ENCODE results near the gene PADI4. TPM values are rescaled to one million over a fixed set of nuclear protein-coding genes. Genes with fewer than 3 reads are reported as not detected.

PADI4 gene
- total RNA-seq, 2 donors from 2014 or later, result 0.33 to 0.86 TPM

GRCh38 chr1:17292299-17293160 lies 15.5 kb upstream of the PADI4 start:
- H3K27me3 Mint-ChIP-seq, result peaks cover 12 to 25% of the 10 kb centered on the region in 2 donors
- no peak overlapping the region for H3K27ac Mint-ChIP-seq
- H3K9me3 Mint-ChIP-seq, result no peaks in the 10 kb centered on the region
- ATAC-seq (no peak), DNase-seq (ENCODE audit: low spot score) (no peak)
- H3K36me3 Mint-ChIP-seq, result no peaks in the 10 kb centered on the region
- H3K4me3 Mint-ChIP-seq, result no peak overlapping the region
- no peaks in the 10 kb centered on the region for H3K4me1 Mint-ChIP-seq (ENCODE audit: low read depth in 2 of 2)

- Mint-ChIP-seq H3K9me3 (no peaks in the 10 kb centered on the region), H3K4me1 (ENCODE audit: low read depth in 2 of 2) (no peaks in the 10 kb centered on the region), H3K27me3 (peaks cover 14 to 32% of the 10 kb centered on the region in 2 donors), H3K36me3 (no peaks in the 10 kb centered on the region), H3K4me3 (no peak overlapping the region), H3K27ac (no peak overlapping the region)
- no peak for DNase-seq (ENCODE audit: low spot score)
- ATAC-seq, result no peak
These were observed 14.1 kb upstream of the PADI4 start for GRCh38 chr1:17293681-17294425.

- peaks cover 15 to 36% of the 10 kb centered on the region in 2 donors for H3K27me3 Mint-ChIP-seq
- H3K9me3 Mint-ChIP-seq, result no peaks in the 10 kb centered on the region
- H3K4me1 Mint-ChIP-seq (ENCODE audit: low read depth in 2 of 2), result no peaks in the 10 kb centered on the region
- H3K4me3 Mint-ChIP-seq, result no peak overlapping the region
- no peak overlapping the region for H3K27ac Mint-ChIP-seq
- DNase-seq (ENCODE audit: low spot score) (no peak), ATAC-seq (no peak)
- H3K36me3 Mint-ChIP-seq, result no peaks in the 10 kb centered on the region
These were observed 12.7 kb upstream of the PADI4 start for GRCh38 chr1:17295292-17295691.

- no peak for DNase-seq (ENCODE audit: low spot score)
- H3K36me3 Mint-ChIP-seq, result no peaks in the 10 kb centered on the region
- ATAC-seq, result no peak
- no peak overlapping the region for H3K4me3 Mint-ChIP-seq
- peaks cover 13 to 36% of the 10 kb centered on the region in 2 donors for H3K27me3 Mint-ChIP-seq
- no peak overlapping the region for H3K27ac Mint-ChIP-seq
- H3K4me1 Mint-ChIP-seq (ENCODE audit: low read depth in 2 of 2), result no peaks in the 10 kb centered on the region
- H3K9me3 Mint-ChIP-seq, result no peaks in the 10 kb centered on the region
These were observed 11.9 kb upstream of the PADI4 start for GRCh38 chr1:17296086-17296485.

GRCh38 chr1:17297991-17298390 lies 10.0 kb upstream of the PADI4 start:
- Mint-ChIP-seq H3K27ac (no peak overlapping the region), H3K4me3 (no peak overlapping the region), H3K4me1 (ENCODE audit: low read depth in 2 of 2) (no peaks in the 10 kb centered on the region), H3K27me3 (peaks cover 15 to 30% of the 10 kb centered on the region in 2 donors), H3K36me3 (peaks cover 8% of the 10 kb centered on the region), H3K9me3 (peaks cover 7% of the 10 kb centered on the region)
- DNase-seq (ENCODE audit: low spot score) (no peak), ATAC-seq (no peak)

GRCh38 chr1:17301767-17302166 lies 6.2 kb upstream of the PADI4 start:
- no peak overlapping the region for H3K27ac Mint-ChIP-seq
- peaks cover 9 to 18% of the 10 kb centered on the region in 2 donors for H3K27me3 Mint-ChIP-seq
- H3K4me3 Mint-ChIP-seq, result no peak overlapping the region
- no peaks in the 10 kb centered on the region for H3K4me1 Mint-ChIP-seq (ENCODE audit: low read depth in 2 of 2)
- DNase-seq (ENCODE audit: low spot score) (no peak), ATAC-seq (no peak)
- H3K9me3 Mint-ChIP-seq, result peaks cover 7% of the 10 kb centered on the region
- peaks cover 8% of the 10 kb centered on the region for H3K36me3 Mint-ChIP-seq

GRCh38 chr1:17304151-17304825 lies 3.7 kb upstream of the PADI4 start:
- Mint-ChIP-seq H3K4me3 (no peak overlapping the region), H3K27ac (no peak overlapping the region), H3K36me3 (peaks cover 8% of the 10 kb centered on the region), H3K9me3 (peaks cover 7% of the 10 kb centered on the region), H3K27me3 (peaks cover 7% of the 10 kb centered on the region in 2 donors), H3K4me1 (ENCODE audit: low read depth in 2 of 2) (no peaks in the 10 kb centered on the region)
- peak in 1 of 2 donors; percentile 10 for ATAC-seq
- DNase-seq (ENCODE audit: low spot score), result no peak

- ATAC-seq (no peak), DNase-seq (ENCODE audit: low spot score) (no peak)
- H3K9me3 Mint-ChIP-seq, result peaks cover 7% of the 10 kb centered on the region
These were observed 3.2 kb upstream of the PADI4 start for GRCh38 chr1:17304826-17305175.

GRCh38 chr1:17305576-17306095 lies 2.4 kb upstream of the PADI4 start:
- peaks cover 7% of the 10 kb centered on the region for H3K9me3 Mint-ChIP-seq
- H3K4me3 Mint-ChIP-seq, result no peak overlapping the region
- H3K27me3 Mint-ChIP-seq, result peaks cover 15 to 17% of the 10 kb centered on the region in 2 donors
- no peaks in the 10 kb centered on the region for H3K4me1 Mint-ChIP-seq (ENCODE audit: low read depth in 2 of 2)
- H3K27ac Mint-ChIP-seq, result no peak overlapping the region
- no peak for DNase-seq (ENCODE audit: low spot score)
- peaks cover 8% of the 10 kb centered on the region for H3K36me3 Mint-ChIP-seq
- no peak for ATAC-seq

More at GRCh38 chr1:17304826-17305175, 3.2 kb upstream of the PADI4 start:
- Mint-ChIP-seq H3K27ac (no peak overlapping the region), H3K4me1 (ENCODE audit: low read depth in 2 of 2) (no peaks in the 10 kb centered on the region), H3K36me3 (peaks cover 8% of the 10 kb centered on the region), H3K4me3 (no peak overlapping the region), H3K27me3 (peaks cover 7 to 11% of the 10 kb centered on the region in 2 donors)

GRCh38 chr1:17306407-17306806 lies 1.6 kb upstream of the PADI4 start:
- no peak overlapping the region for H3K4me3 Mint-ChIP-seq
- peaks cover 15 to 17% of the 10 kb centered on the region in 2 donors for H3K27me3 Mint-ChIP-seq
- DNase-seq (ENCODE audit: low spot score) (no peak), ATAC-seq (no peak)
- H3K9me3 Mint-ChIP-seq, result peaks cover 7% of the 10 kb centered on the region
- H3K36me3 Mint-ChIP-seq, result peaks cover 8% of the 10 kb centered on the region
- no peak overlapping the region for H3K27ac Mint-ChIP-seq
- no peaks in the 10 kb centered on the region for H3K4me1 Mint-ChIP-seq (ENCODE audit: low read depth in 2 of 2)

GRCh38 chr1:17306921-17307320 lies 1.1 kb upstream of the PADI4 start:
- no peak for ATAC-seq
- H3K4me3 Mint-ChIP-seq, result no peak overlapping the region
- DNase-seq (ENCODE audit: low spot score), result no peak
- H3K4me1 Mint-ChIP-seq (ENCODE audit: low read depth in 2 of 2), result no peaks in the 10 kb centered on the region
- peaks cover 5% of the 10 kb centered on the region for H3K9me3 Mint-ChIP-seq
- peaks cover 15 to 17% of the 10 kb centered on the region in 2 donors for H3K27me3 Mint-ChIP-seq
- peaks cover 5% of the 10 kb centered on the region for H3K36me3 Mint-ChIP-seq
- H3K27ac Mint-ChIP-seq, result no peak overlapping the region

- no peak overlapping the region for H3K27ac Mint-ChIP-seq
- peaks cover under 1% of the 10 kb centered on the region for H3K9me3 Mint-ChIP-seq
- no peaks in the 10 kb centered on the region for H3K4me1 Mint-ChIP-seq (ENCODE audit: low read depth in 2 of 2)
- ATAC-seq (no peak), DNase-seq (ENCODE audit: low spot score) (no peak)
- H3K27me3 Mint-ChIP-seq, result peaks cover 16 to 17% of the 10 kb centered on the region in 2 donors
- peaks cover under 1% of the 10 kb centered on the region for H3K36me3 Mint-ChIP-seq
- H3K4me3 Mint-ChIP-seq, result no peak overlapping the region
These were observed 668 bp upstream of the PADI4 start for GRCh38 chr1:17307329-17307728.

- ATAC-seq (peak in 1 of 2 donors; percentile 35), DNase-seq (ENCODE audit: low spot score) (no peak)
- H3K36me3 Mint-ChIP-seq, result no peaks in the 10 kb centered on the region
- H3K27ac Mint-ChIP-seq, result no peak overlapping the region
- no peaks in the 10 kb centered on the region for H3K4me1 Mint-ChIP-seq (ENCODE audit: low read depth in 2 of 2)
- peaks cover 18 to 20% of the 10 kb centered on the region in 2 donors for H3K27me3 Mint-ChIP-seq
- no peaks in the 10 kb centered on the region for H3K9me3 Mint-ChIP-seq
- H3K4me3 Mint-ChIP-seq, result no peak overlapping the region
These were observed 596 bp downstream of the PADI4 start for GRCh38 chr1:17308593-17308992.
